HEK293 (cell line): ENCODE data around the gene GTF2A1L.

Experiments
- CTCF ChIA-PET: fragments of 350-600 bp; formaldehyde crosslinking; extraction: SDS; loops from one replicate; lab custom pipeline; 2021; ENCODE audit warnings: antibody characterized with exemption; lab: Yijun Ruan, JAX
- POLR2A ChIA-PET: fragments of 300-600 bp; formaldehyde crosslinking; extraction: SDS; loops from one replicate; lab custom pipeline; 2020; ENCODE audit warnings: antibody characterized with exemption, inconsistent platforms; lab: Yijun Ruan, JAX
- H3K27ac ChIP-seq: fragments of 200-500 bp; sonication (Bioruptor generic); 2 replicates; pipeline ENCODE4 v1.5.1; 2014; ENCODE audit warnings: low read depth, low read length, control low read depth, inconsistent platforms; ENCODE audit errors: extremely low read depth
- H3K36me3 ChIP-seq, 2 experiments: fragments of 200-500 bp in 1 of 2; sonication (Bioruptor generic) in 1 of 2; 1 replicate in 1 of 2; 2 replicates in 1 of 2; pipeline ENCODE4 v1.5.1; 2014 to 2017; ENCODE audit warnings: inconsistent platforms in 2 of 2, low read length in 2 of 2; ENCODE audit not compliant: control insufficient read depth in 2 of 2, insufficient read depth in 1 of 2
- H3K4me1 ChIP-seq: fragments of 200-500 bp; sonication (Bioruptor generic); 2 replicates; pipeline ENCODE4 v1.5.1; 2014; ENCODE audit warnings: mild to moderate bottlenecking, low read length, inconsistent platforms; ENCODE audit not compliant: control insufficient read depth, insufficient read depth
- H3K4me3 ChIP-seq: 2 replicates; pipeline ENCODE4 v1.5.1; 2011; ENCODE audit warnings: low read depth, mild to moderate bottlenecking, control low read depth, low read length, moderate library complexity
- H3K9me3 ChIP-seq: fragments of 200-500 bp; sonication (Bioruptor generic); 2 replicates; pipeline ENCODE4 v1.5.1; 2014; ENCODE audit warnings: low read depth, low read length, inconsistent platforms; ENCODE audit not compliant: control insufficient read depth, insufficient read depth
- FEZF1 ChIP-seq: fragments of 450-650 bp; formaldehyde crosslinking; IDR thresholded peaks from 2 replicates; pipeline ENCODE4 v1.5.1; 2016; ENCODE audit warnings: missing biosample characterization, missing genetic modification characterization
- GLIS1 ChIP-seq: fragments of 450-650 bp; formaldehyde crosslinking; IDR thresholded peaks from 2 replicates; pipeline ENCODE4 v1.5.1; 2016; ENCODE audit warnings: missing biosample characterization, missing genetic modification characterization
- MZF1 ChIP-seq: fragments of 450-650 bp; formaldehyde crosslinking; IDR thresholded peaks from 2 replicates; pipeline ENCODE4 v1.5.1; 2017; ENCODE audit warnings: missing biosample characterization, missing genetic modification characterization, borderline replicate concordance
- OVOL3 ChIP-seq: fragments of 450-650 bp; formaldehyde crosslinking; IDR thresholded peaks from 2 replicates; pipeline ENCODE4 v1.5.1; 2016; ENCODE audit warnings: missing biosample characterization, missing genetic modification characterization
- SP7 ChIP-seq: fragments of 450-650 bp; formaldehyde crosslinking; IDR thresholded peaks from 2 replicates; pipeline ENCODE4 v1.5.1; 2016; ENCODE audit warnings: missing biosample characterization, missing genetic modification characterization
- WT1 ChIP-seq: fragments of 450-650 bp; formaldehyde crosslinking; IDR thresholded peaks from 2 replicates; pipeline ENCODE4 v1.5.1; 2016; ENCODE audit warnings: missing biosample characterization, missing genetic modification characterization
- YY2 ChIP-seq: fragments of 450-650 bp; formaldehyde crosslinking; IDR thresholded peaks from 2 replicates; pipeline ENCODE4 v1.5.1; 2016; ENCODE audit warnings: missing biosample characterization, missing genetic modification characterization
- ZBTB20 ChIP-seq: fragments of 450-650 bp; formaldehyde crosslinking; IDR thresholded peaks from 2 replicates; pipeline ENCODE4 v1.5.1; 2016; ENCODE audit warnings: missing biosample characterization, missing genetic modification characterization
- ZEB2 ChIP-seq: fragments of 450-650 bp; formaldehyde crosslinking; IDR thresholded peaks from 2 replicates; pipeline ENCODE4 v1.5.1; 2016; ENCODE audit warnings: missing biosample characterization, missing genetic modification characterization
- ZFP69B ChIP-seq: fragments of 450-650 bp; formaldehyde crosslinking; IDR thresholded peaks from 2 replicates; pipeline ENCODE4 v1.5.1; 2016; ENCODE audit warnings: missing biosample characterization, missing genetic modification characterization
- ZNF114 ChIP-seq: fragments of 450-650 bp; formaldehyde crosslinking; IDR thresholded peaks from 2 replicates; pipeline ENCODE4 v1.5.0; 2017; ENCODE audit warnings: missing biosample characterization, missing genetic modification characterization
- ZNF311 ChIP-seq: fragments of 450-650 bp; formaldehyde crosslinking; IDR thresholded peaks from 2 replicates; pipeline ENCODE4 v1.5.1; 2017; ENCODE audit warnings: missing biosample characterization, missing genetic modification characterization, borderline replicate concordance
- ZNF561 ChIP-seq: fragments of 450-650 bp; IDR thresholded peaks from 2 replicates; pipeline ENCODE4 v1.5.1; 2018; ENCODE audit warnings: missing biosample characterization, missing genetic modification characterization, borderline replicate concordance
- ZNF596 ChIP-seq: fragments of 450-650 bp; IDR thresholded peaks from 2 replicates; pipeline ENCODE4 v1.5.0; 2018; ENCODE audit warnings: missing biosample characterization, mild to moderate bottlenecking, missing genetic modification characterization, moderate library complexity
- ZNF654 ChIP-seq: fragments of 450-650 bp; formaldehyde crosslinking; IDR thresholded peaks from 2 replicates; pipeline ENCODE4 v1.5.1; 2016; ENCODE audit warnings: low read depth, missing biosample characterization, missing genetic modification characterization
- ZNF664 ChIP-seq: fragments of 450-650 bp; formaldehyde crosslinking; IDR thresholded peaks from 2 replicates; pipeline ENCODE4 v1.5.1; 2016; ENCODE audit warnings: missing biosample characterization, missing genetic modification characterization
- ZNF692 ChIP-seq: fragments of 450-650 bp; formaldehyde crosslinking; IDR thresholded peaks from 2 replicates; pipeline ENCODE4 v1.5.1; 2016; ENCODE audit warnings: missing biosample characterization, missing genetic modification characterization
- ZNF785 ChIP-seq: fragments of 450-650 bp; formaldehyde crosslinking; IDR thresholded peaks from 2 replicates; pipeline ENCODE4 v1.5.1; 2016; ENCODE audit warnings: missing biosample characterization, missing genetic modification characterization
- ZNF792 ChIP-seq: fragments of 450-650 bp; formaldehyde crosslinking; IDR thresholded peaks from 2 replicates; pipeline ENCODE4 v1.5.1; 2016; ENCODE audit warnings: missing biosample characterization, missing genetic modification characterization
- ZNF830 ChIP-seq: fragments of 450-650 bp; IDR thresholded peaks from 2 replicates; pipeline ENCODE4 v1.5.0; 2018; ENCODE audit warnings: missing biosample characterization, missing genetic modification characterization, low read depth, mild to moderate bottlenecking, moderate library complexity
- ZXDB ChIP-seq: fragments of 450-650 bp; formaldehyde crosslinking; IDR thresholded peaks from 2 replicates; pipeline ENCODE4 v1.5.1; 2016; ENCODE audit warnings: missing biosample characterization, missing genetic modification characterization
- TF ChIP-seq, protein P1 (sequence below): fragments of 450-650 bp; formaldehyde crosslinking; IDR thresholded peaks from 2 replicates; pipeline ENCODE4 v1.5.1; 2016; ENCODE audit warnings: missing biosample characterization, missing genetic modification characterization
- TF ChIP-seq, protein P2 (sequence below): fragments of 450-650 bp; formaldehyde crosslinking; IDR thresholded peaks from 2 replicates; pipeline ENCODE4 v1.5.1; 2017; ENCODE audit warnings: missing biosample characterization, missing genetic modification characterization

Gene GTF2A1L

GRCh38 chr2:48717846-48718245 is 100.2 kb downstream of the GTF2A1L start:
- no peak overlapping the region for H3K27ac ChIP-seq
- TF ChIP-seq ZNF692 (tag by site-specific recombination) (no peak), YY2 (tag by site-specific recombination) (no peak), ZNF311 (tag by site-specific recombination) (no peak), ZBTB20 (tag by site-specific recombination) (no peak), ZEB2 (no peak), ZNF830 (tag by site-specific recombination) (no peak), ZNF664 (tag by site-specific recombination) (no peak), ZNF785 (tag by site-specific recombination) (no peak)
- TF ChIP-seq, protein P1, sequence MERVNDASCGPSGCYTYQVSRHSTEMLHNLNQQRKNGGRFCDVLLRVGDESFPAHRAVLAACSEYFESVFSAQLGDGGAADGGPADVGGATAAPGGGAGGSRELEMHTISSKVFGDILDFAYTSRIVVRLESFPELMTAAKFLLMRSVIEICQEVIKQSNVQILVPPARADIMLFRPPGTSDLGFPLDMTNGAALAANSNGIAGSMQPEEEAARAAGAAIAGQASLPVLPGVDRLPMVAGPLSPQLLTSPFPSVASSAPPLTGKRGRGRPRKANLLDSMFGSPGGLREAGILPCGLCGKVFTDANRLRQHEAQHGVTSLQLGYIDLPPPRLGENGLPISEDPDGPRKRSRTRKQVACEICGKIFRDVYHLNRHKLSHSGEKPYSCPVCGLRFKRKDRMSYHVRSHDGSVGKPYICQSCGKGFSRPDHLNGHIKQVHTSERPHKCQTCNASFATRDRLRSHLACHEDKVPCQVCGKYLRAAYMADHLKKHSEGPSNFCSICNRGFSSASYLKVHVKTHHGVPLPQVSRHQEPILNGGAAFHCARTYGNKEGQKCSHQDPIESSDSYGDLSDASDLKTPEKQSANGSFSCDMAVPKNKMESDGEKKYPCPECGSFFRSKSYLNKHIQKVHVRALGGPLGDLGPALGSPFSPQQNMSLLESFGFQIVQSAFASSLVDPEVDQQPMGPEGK (tag by site-specific recombination): no peak
- H3K4me3 ChIP-seq: no peak overlapping the region
- ChIA-PET POLR2A (no interaction called here), CTCF (interaction anchor here (0.6 to 1.1 kb wide), 3 partner anchors 63 to 1012 kb away, joined by 3 to 5 read pairs (median 3); no protein-coding TSS in a partner anchor)
- H3K36me3 ChIP-seq: no peaks in the 10 kb centered on the region
- H3K4me1 ChIP-seq: peaks cover 25% of the 10 kb centered on the region
- no peaks in the 10 kb centered on the region for H3K9me3 ChIP-seq

DNA sequence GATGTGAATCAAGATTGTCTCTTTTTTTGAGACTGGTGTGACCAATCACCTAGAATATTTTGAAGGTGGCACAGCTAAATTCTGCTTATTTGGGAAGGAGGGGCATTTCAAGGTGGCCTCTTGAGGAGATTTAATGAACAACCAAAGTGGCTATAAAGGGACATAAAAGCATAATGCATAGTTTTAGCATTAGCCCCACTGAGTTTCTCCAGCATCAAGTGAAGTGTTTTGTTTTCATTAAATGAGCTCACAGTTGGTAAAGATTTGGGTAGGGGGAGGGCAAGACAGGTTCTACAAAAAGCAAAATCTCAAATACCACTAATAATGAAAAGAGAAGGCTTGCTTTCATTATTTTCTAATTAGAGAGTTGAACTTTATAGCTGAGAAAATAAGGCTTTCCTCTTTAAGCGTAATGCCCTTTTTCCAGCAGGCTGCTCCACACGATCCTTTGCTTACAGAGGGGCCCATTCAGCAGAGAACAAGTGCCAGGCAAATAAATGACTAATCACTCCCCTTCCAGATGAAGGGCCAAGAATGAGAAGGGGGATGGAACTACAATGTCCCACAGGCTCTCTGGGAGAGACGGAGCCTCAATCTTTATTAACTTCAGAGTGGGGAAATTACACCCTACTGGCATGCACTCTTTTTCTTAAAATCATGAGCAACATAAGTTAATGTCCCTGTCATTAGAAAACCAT is 102.0 kb downstream of the GTF2A1L start:
- Histone ChIP-seq H3K4me1 (peaks cover 25% of the 10 kb centered on the region), H3K27ac (peak overlapping the region; percentile 40; the same call in 1 of the 2 replicates), H3K9me3 (no peaks in the 10 kb centered on the region), H3K4me3 (no peak overlapping the region), H3K36me3 (no peaks in the 10 kb centered on the region)
- CTCF ChIA-PET: no interaction called here
- POLR2A ChIA-PET: no interaction called here
- peak; percentile 87 for TF ChIP-seq ZNF692 (tag by site-specific recombination)
- TF ChIP-seq WT1 (tag by site-specific recombination): peak; percentile 28; the same call in 1 of the 2 replicates
- TF ChIP-seq OVOL3 (tag by site-specific recombination): 0 out of 2 replicates have a peak, but pooled peaks have one; percentile 13
- TF ChIP-seq ZFP69B (tag by site-specific recombination): peak; percentile 62; the same call in 1 of the 2 replicates
- TF ChIP-seq GLIS1 (tag by site-specific recombination): peak; percentile 94
- TF ChIP-seq ZXDB (tag by site-specific recombination): no peak
- no peak for TF ChIP-seq ZNF792 (tag by site-specific recombination)
- TF ChIP-seq ZNF654 (tag by site-specific recombination): 0 out of 2 replicates have a peak, but pooled peaks have one; percentile 2
- TF ChIP-seq ZNF114: no peak
- peak; percentile 73; the same call in 1 of the 2 replicates for TF ChIP-seq MZF1 (tag by site-specific recombination)
- peak; percentile 31; the same call in 1 of the 2 replicates for TF ChIP-seq ZNF561
- TF ChIP-seq, protein P2, sequence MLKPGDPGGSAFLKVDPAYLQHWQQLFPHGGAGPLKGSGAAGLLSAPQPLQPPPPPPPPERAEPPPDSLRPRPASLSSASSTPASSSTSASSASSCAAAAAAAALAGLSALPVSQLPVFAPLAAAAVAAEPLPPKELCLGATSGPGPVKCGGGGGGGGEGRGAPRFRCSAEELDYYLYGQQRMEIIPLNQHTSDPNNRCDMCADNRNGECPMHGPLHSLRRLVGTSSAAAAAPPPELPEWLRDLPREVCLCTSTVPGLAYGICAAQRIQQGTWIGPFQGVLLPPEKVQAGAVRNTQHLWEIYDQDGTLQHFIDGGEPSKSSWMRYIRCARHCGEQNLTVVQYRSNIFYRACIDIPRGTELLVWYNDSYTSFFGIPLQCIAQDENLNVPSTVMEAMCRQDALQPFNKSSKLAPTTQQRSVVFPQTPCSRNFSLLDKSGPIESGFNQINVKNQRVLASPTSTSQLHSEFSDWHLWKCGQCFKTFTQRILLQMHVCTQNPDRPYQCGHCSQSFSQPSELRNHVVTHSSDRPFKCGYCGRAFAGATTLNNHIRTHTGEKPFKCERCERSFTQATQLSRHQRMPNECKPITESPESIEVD (tag by site-specific recombination): peak; percentile 73; the same call in 1 of the 2 replicates
- TF ChIP-seq ZNF596 (tag by site-specific recombination): no peak
- TF ChIP-seq SP7: peak; percentile 28; the same call in 1 of the 2 replicates
- peak; percentile 51; the same call in 1 of the 2 replicates for TF ChIP-seq FEZF1
